ENCODE data around the gene EPHB6. TPM values are rescaled to one million over a fixed set of nuclear protein-coding genes. Genes with fewer than 3 reads are reported as not detected.

The EPHB6 gene
- total and polyA plus RNA-seq, 8 donors = 23.8 to 165 (median 28.8) TPM

- intact Hi-C loops (cut with DNase I) = no loop called here
- 67 to 72% methylated on average over 7 of the region's 7 CpGs for whole genome bisulfite sequencing, 2 donors
- DNase-seq = no peak
- FAIRE-seq = no peak
- H3K36me3 ChIP-seq = no peaks in the 10 kb centered on the region
- no peaks in the 10 kb centered on the region for H3K27me3 ChIP-seq
- H3K4me1 ChIP-seq = no peaks in the 10 kb centered on the region
- ATAC-seq = no peak
- no peak overlapping the region for H3K27ac ChIP-seq
- no peak for TF ChIP-seq CTCF (IDR thresholded peaks at IDR 0.05)
- no peaks in the 10 kb centered on the region for H3K9me3 ChIP-seq
- no peak overlapping the region for H3K4me3 ChIP-seq
Observed at GRCh38 chr7:142886866-142887265, 32.0 kb downstream of the EPHB6 start.

- 83 to 84% methylated on average over 12 of the region's 12 CpGs for WGBS, 2 donors
- no peak for FAIRE-seq
Observed at GRCh38 chr7:142887282-142888015, 32.6 kb downstream of the EPHB6 start.

GRCh38 chr7:142889816-142890215 lies 34.9 kb downstream of the EPHB6 start:
- Histone ChIP-seq H3K4me3 (no peak overlapping the region), H3K4me1 (no peaks in the 10 kb centered on the region), H3K9me3 (no peaks in the 10 kb centered on the region), H3K27me3 (no peaks in the 10 kb centered on the region), H3K27ac (no peak overlapping the region), H3K36me3 (no peaks in the 10 kb centered on the region)
- WGBS, 2 donors = 66 to 73% methylated on average over 3 of the region's 3 CpGs
- DNase-seq (no peak), FAIRE-seq (no peak), ATAC-seq (no peak)
- intact Hi-C loops (cut with DNase I) = no loop called here
- TF ChIP-seq CTCF (IDR thresholded peaks at IDR 0.05) = no peak

More at GRCh38 chr7:142887282-142888015, 32.6 kb downstream of the EPHB6 start:
- intact Hi-C loops (cut with DNase I) = no loop called here
- no peak for DNase-seq
- no peak for ATAC-seq
- Histone ChIP-seq H3K4me3 (no peak overlapping the region), H3K36me3 (no peaks in the 10 kb centered on the region), H3K27me3 (no peaks in the 10 kb centered on the region), H3K4me1 (no peaks in the 10 kb centered on the region), H3K9me3 (no peaks in the 10 kb centered on the region), H3K27ac (no peak overlapping the region)
- TF ChIP-seq CTCF (IDR thresholded peaks at IDR 0.05) = no peak

- Histone ChIP-seq H3K27ac (no peak overlapping the region), H3K4me1 (no peaks in the 10 kb centered on the region), H3K4me3 (no peak overlapping the region), H3K36me3 (no peaks in the 10 kb centered on the region), H3K9me3 (no peaks in the 10 kb centered on the region), H3K27me3 (no peaks in the 10 kb centered on the region)
- TF ChIP-seq CTCF (IDR thresholded peaks at IDR 0.05) = no peak
- WGBS, 2 donors = 78 to 80% methylated on average over 12 of the region's 12 CpGs
- no peak for FAIRE-seq
- no peak for ATAC-seq
- intact Hi-C loops (cut with DNase I) = no loop called here
- DNase-seq = no peak
Observed at GRCh38 chr7:142890874-142891485, 36.1 kb downstream of the EPHB6 start.

- Histone ChIP-seq H3K4me1 (no peaks in the 10 kb centered on the region), H3K9me3 (no peaks in the 10 kb centered on the region), H3K36me3 (no peaks in the 10 kb centered on the region), H3K27ac (no peak overlapping the region), H3K27me3 (no peaks in the 10 kb centered on the region), H3K4me3 (no peak overlapping the region)
- intact Hi-C loops (cut with DNase I) = no loop called here
- FAIRE-seq (no peak), ATAC-seq (no peak), DNase-seq (no peak)
- no peak for TF ChIP-seq CTCF (IDR thresholded peaks at IDR 0.05)
- WGBS, 2 donors = 74 to 76% methylated on average over 10 of the region's 10 CpGs
Observed at GRCh38 chr7:142891490-142892082, 36.7 kb downstream of the EPHB6 start.

Data from pancreas (tissue), 10 donors.